ENCODE results near the gene KRT33A. TPM values are rescaled to one million over a fixed set of nuclear protein-coding genes. Genes with fewer than 3 reads are reported as not detected.

KRT33A gene
- total RNA-seq, 1 donor from 2014 or later: not detected

- DNase-seq (ENCODE audit: low read depth): no peak
These were observed 26.9 kb upstream of the KRT33A start for GRCh38 chr17:41377546-41377945.

DNA sequence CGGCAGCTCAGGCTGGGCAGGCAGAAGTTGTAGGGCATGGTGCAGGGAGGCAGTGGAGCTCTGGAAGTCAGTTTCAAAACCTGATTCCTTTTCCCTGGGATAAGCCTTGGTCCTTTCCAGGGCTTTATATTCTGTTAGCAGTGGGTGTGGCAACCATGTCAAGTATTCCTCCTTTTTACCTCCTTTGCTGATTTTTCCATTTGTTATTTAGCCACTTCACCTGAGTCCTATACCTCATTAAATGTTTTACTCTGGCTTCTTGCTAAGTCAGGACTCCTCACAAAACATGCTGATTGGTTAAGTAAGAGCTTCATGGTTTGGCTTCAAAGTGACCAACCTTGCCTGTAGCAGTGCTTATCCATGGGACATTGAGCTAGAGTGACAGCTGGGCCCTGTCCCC is 19.1 kb upstream of the KRT33A start, which contains the start of gene KRT33B:
Gene KRT33B, minus strand, starts transcription at position 101 of the 400 bp plus-strand sequence. Its CDS starts 63 bp downstream, at position 38.
- no peak within 1 kb of the TSS for H3K4me3 ChIP-seq (ENCODE audit: low read depth, low read length)
- no peak for DNase-seq (ENCODE audit: low read depth)
- TF ChIP-seq CTCF (conservative IDR thresholded peaks at IDR 0.05; ENCODE audit: low read depth, low read length): no peak

More at GRCh38 chr17:41377546-41377945, 26.9 kb upstream of the KRT33A start:
- H3K4me3 ChIP-seq (ENCODE audit: low read depth, low read length): no peak overlapping the region
- no peak for TF ChIP-seq CTCF (conservative IDR thresholded peaks at IDR 0.05; ENCODE audit: low read depth, low read length)

DNA sequence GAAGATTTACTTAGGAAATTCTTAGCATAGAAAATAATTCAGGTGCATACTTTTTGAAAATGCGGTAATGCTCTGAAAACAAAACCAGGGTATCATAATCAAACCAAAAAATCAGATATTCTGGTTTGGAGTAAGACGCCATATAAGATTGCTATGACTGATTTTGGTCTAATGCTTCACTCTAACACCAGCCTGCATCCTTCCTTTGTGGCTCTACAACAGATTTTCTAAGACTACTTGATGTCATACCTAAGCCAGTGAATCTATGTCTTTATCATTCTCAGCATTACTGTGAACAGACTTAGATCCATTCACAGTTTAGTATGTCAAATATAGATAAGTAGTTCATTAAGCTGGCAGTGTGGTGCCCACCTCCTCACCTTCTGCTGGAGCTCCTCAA is 18.4 kb upstream of the KRT33A start:
- H3K4me3 ChIP-seq (ENCODE audit: low read depth, low read length): no peak overlapping the region
- no peak for DNase-seq (ENCODE audit: low read depth)
- no peak for TF ChIP-seq CTCF (conservative IDR thresholded peaks at IDR 0.05; ENCODE audit: low read depth, low read length)

DNA sequence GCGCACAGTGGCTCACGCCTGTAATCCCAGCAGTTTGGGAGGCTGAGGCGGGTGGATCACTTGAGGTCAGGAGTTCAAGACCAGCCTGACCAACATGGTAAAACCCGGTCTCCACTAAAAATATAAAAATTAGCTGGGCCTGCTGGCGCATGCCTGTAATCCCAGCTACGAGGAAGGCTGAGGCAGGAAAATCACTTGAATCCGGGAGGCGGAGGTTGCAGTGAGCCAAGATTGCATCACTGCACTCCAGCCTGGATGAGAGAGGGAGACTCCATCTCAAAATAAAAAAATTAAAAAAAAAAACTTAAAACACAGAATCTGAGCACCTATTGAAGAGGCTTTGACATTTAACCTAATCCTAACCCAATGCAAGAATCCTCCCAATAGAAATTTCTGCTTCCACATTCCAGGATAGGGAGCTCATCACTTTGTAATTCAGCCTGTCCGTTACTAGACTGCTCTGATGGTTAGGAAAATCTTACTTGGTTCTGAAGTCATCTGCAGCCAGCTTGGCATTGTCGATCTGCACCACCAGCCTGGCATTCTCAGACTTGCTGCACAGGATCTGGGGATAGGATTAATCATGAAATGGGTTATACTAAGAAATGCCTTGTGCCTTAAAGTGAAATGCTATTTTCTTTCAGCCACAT is 16.9 kb upstream of the KRT33A start:
- TF ChIP-seq CTCF (conservative IDR thresholded peaks at IDR 0.05; ENCODE audit: low read depth, low read length): no peak
- no peak overlapping the region for H3K4me3 ChIP-seq (ENCODE audit: low read depth, low read length)
- DNase-seq (ENCODE audit: low read depth): peak; percentile 84

- H3K4me3 ChIP-seq (ENCODE audit: low read depth, low read length): no peak overlapping the region
- DNase-seq (ENCODE audit: low read depth): no peak
- TF ChIP-seq CTCF (conservative IDR thresholded peaks at IDR 0.05; ENCODE audit: low read depth, low read length): no peak
These were observed 15.4 kb upstream of the KRT33A start for GRCh38 chr17:41366070-41366469.

DNA sequence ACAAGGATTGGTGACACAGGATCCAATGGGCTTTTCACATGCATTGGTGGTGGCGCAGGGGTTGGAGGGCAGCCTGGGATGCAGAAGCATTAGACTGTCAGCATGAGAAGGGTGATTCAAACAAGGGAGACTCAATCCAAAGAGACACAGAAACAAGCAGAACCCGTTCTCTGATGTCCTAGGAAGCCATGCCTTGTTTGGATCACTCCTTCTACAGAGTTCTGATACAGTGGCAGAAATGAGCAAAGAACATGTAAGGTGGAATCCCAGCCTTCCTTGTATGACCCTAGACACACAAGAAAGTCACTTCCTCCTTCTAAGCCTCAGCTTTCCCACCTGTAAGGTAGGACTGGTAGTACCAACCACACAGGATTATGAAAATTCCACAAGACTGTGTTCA is 13.3 kb upstream of the KRT33A start:
- DNase-seq (ENCODE audit: low read depth): no peak
- no peak overlapping the region for H3K4me3 ChIP-seq (ENCODE audit: low read depth, low read length)
- TF ChIP-seq CTCF (conservative IDR thresholded peaks at IDR 0.05; ENCODE audit: low read depth, low read length): no peak
